Right ventricle myocardium superior (tissue), 1 donor: ENCODE results near the gene UPP2. TPM values are rescaled to one million over a fixed set of nuclear protein-coding genes. Genes with fewer than 3 reads are reported as not detected.

Source experiments
- ATAC-seq: fragments of 200-7000 bp; cut with Tn5 transposase; one replicate; pipeline ENCODE4 v1.9.1; 2020; ENCODE audit warnings: mild to moderate bottlenecking; ENCODE audit not compliant: poor library complexity
- DNase-seq: peaks from one replicate; pipeline ENCODE4 v3.0.0-alpha.2; 2020
- intact Hi-C: fragments of 100-400 bp; cut with DNase I; formaldehyde crosslinking; loops from one replicate; pipeline ENCODE4 v1.11.2; 2022
- total RNA-seq: library from RNA; stranded (reverse); fragmentation: NEBNext Ultra II Directional; extraction: Animal tissue kit (Norgen Biotek cat#: 25700); gene quantifications from one replicate; pipeline ENCODE4 v1.2.1, GENCODE V29; 2021
- donor health status: DM: no; HTN: yes; CAD: no; lungs with severe emphysema.

Gene UPP2
- total RNA-seq, 1 donor from 2014 or later, result not detected

DNA sequence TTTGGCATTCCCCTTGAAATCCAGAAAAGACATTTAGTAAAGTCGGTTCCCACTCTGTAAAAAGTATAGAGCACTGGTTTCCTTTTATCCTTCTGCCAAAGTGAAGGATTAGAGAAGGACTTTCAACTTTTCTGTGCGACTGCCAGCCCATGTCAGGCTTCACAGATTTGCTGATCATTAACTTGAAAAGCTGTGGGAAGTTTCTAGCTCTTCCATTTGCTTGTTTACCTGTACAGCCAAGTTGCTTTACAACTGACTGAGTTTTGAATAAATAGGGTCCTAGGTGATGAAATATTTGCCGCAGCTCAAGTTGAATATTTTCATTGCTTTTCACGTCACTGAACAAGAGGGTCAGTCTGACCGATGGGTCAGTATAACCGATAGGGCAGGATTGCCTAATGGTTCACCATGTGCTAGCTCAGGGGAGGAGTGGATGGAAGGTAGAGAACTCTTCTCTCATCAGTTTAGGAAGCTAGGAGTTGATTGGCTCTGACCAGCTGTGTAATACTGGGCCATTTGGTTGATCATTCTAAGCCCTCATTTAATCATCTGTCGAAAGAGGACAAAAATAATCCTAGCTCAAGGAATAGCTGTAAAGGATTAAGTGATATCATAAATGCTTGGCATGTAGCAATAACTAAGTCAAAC is 30.4 kb downstream of the UPP2 start:
- intact Hi-C loops, result no loop called here
- no peak for ATAC-seq

GRCh38 chr2:158134055-158134454 is 32.4 kb downstream of the UPP2 start:
- DNase-seq (no peak), ATAC-seq (no peak)
- intact Hi-C loops, result no loop called here

More for the DNA sequence above, 30.4 kb downstream of the UPP2 start:
- no peak for DNase-seq

DNA sequence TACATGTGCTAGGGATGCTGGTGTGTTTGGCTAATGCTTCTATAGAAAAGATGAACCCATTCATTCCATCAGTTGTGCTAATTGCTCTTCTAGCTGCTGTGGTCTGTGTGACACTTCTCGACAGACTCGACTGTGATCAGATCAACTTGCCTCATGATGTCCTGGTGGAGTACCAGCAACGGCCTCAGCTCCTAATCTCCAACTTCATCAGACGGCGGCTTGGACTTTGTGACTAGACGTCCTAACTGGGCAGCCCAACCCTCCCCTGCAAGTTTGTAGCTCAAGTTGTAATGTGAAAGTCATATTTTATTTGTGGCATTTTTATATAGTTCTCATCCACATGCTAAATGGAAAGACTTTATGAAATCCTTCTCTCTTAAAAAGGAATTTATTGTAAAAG is 33.0 kb downstream of the UPP2 start:
- DNase-seq (no peak), ATAC-seq (no peak)
- intact Hi-C loops, result no loop called here

DNA sequence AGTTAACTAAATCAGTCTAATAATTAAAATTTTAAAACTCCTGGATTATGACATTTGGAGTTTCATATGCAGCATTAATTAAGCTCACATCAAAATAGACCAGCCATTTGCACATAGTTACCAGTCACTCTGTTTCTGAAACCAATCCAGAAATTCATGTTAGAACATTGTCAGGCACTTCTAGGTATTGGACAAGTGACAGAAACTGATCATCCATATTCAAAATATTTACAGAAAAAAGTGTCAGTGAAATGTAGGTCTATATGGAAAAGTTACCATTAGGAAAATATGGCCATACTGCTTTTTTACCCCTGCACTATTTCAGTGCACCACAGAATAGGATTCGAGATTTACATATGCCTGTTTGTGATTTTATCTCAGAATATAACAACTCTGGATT is 33.4 kb downstream of the UPP2 start:
- intact Hi-C loops, result no loop called here
- ATAC-seq (no peak), DNase-seq (no peak)

DNA sequence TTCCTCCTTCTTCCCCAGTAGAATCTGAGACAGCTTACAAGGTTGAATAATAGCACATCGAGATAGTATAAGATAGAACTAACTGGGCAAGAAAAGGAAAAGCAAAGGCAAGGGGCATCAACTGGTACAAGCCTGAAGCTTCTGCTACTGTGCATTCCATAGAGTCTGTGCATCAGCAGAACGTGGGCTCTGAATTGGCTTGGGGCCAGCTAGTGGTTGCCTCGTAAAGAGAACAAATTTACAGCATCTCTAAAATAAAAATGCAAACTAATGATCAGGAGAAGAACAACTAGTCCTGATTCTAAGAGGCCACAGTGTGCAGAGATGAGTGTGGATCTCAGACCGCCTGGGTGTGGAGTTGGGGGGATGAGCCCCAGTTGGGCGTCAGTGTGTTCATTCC is 36.6 kb downstream of the UPP2 start:
- ATAC-seq (no peak), DNase-seq (no peak)
- intact Hi-C loops, result no loop called here

- intact Hi-C loops, result no loop called here
- DNase-seq (no peak), ATAC-seq (no peak)
Measured at GRCh38 chr2:158140201-158140600, 38.5 kb downstream of the UPP2 start.

DNA sequence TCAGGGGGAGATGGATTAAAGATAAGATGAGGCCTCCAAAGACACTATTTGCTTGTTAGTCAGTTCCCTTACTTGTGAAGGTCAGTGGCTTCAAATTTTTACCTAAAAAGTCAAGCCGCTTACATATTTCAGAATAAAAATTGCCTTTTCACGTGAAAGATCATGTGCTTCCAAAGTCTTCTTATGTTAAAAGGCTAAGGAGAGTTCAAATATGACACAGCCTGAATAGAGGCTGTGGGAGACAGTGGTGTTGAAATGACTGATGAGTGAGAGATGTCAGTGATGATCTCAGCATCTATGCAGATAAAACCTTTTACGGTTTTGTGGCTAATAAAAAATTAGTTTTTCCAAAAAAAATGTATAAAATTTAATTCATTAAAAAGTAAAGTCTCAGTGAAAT is 40.5 kb downstream of the UPP2 start:
- intact Hi-C loops, result no loop called here
- ATAC-seq (no peak), DNase-seq (no peak)

DNA sequence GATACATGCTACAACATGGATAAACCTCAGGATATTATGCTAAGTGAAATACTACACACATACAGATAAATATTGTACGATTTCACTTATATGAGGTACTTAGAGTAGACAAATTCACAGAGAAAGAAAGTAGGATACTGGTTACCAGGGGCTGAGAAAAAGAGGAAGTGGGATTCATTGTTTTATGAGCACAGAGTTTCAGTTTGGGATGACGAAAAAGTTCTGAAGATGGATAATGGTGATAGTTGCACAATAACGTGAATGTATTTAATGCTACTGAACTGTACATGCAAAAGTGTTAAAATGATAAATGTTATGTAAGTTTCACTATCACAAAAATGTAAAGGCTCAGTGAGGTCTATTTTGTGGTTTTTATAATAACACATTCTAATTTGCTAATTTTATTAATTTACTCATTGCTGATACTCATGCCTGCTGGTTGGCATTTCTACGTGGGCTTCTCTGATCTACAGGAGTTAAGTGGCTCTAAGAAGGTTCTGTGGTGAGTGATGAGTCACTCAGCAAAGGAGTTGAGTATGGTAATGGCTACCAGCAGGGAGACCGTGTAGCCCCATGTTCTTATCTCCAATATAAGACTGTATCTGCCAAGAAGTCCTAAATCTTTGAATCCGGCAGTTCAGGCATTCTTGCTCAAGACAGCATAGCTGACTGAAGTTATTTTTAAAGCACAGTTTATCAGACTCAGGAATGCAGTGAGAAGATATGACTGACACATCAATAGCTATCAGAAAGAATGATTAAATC is 41.1 kb downstream of the UPP2 start:
- DNase-seq, result no peak
- intact Hi-C loops, result no loop called here
- no peak for ATAC-seq

DNA sequence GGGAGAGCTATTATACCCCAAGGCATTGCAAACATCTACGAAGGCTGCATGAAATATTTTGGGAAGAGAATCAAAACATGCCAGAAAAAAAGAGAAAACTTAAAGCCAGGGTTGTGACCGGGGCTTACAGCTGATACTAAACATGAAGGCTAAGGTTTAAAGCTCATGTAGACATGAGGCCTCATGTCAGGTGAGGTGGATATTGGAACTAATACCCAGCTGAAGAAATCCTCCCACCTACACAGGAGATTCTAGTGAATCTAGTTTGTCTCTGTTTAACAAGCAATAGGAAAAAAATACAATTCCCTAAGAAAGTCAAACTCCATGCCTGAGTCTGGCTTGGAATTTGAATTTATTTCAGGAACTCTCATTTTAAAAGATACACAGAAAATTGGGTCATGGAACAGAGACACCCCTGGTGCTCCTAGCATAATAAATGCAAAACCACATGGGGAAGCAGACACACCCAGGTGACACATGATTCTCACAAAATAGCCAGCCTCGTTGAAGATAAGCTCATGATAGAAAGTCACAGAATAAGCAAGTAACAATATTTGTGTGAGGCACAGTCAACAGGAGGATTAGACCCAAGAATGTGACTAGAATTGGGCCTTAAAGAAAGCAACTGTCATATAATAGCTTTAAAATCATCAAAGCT is 42.2 kb downstream of the UPP2 start:
- ATAC-seq, result no peak
- DNase-seq, result no peak
- intact Hi-C loops, result no loop called here

GRCh38 chr2:158144914-158145625 is 43.4 kb downstream of the UPP2 start:
- ATAC-seq (no peak), DNase-seq (no peak)
- intact Hi-C loops, result no loop called here

DNA sequence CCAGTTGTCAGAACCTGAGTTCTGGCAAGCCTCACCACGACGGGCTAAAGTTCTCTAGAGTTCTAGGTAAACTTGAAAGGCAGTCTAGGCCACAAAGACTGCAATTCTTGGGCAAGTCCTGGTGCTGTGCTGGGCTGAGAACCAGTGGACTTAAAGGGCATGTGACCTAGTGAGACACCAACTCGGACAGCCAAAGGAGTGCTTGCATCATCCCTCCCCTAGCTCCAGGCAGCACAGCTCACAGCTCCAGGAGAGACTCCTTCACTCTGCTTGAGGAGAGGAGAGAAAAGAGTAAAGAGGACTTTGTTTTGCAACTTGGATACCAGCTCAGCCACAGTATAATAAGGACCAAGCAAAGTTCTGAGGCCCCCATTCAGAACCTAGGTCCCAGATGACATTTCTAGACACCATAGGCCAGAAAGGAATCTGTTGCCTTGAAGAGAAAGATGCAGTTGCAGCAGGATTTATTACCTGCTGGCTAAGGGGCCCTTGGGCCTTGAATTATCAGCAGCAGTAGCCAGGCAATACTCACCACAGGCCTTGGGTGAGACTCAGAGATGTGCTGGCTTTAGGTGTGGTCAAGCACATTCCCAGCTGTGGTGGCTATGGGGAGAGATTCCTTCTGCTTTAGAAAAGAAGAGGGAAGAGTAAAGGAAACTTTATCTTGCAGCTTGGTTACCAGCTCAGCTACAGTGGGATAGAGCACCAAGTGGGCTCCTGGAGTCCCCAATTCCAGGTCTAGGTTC is 51.8 kb downstream of the UPP2 start:
- no peak for DNase-seq
- intact Hi-C loops, result no loop called here
- ATAC-seq, result no peak

- DNase-seq (no peak), ATAC-seq (no peak)
- intact Hi-C loops, result no loop called here
Measured at GRCh38 chr2:158154596-158154995, 52.9 kb downstream of the UPP2 start.

- DNase-seq, result no peak
- no peak for ATAC-seq
- intact Hi-C loops, result no loop called here
Measured at GRCh38 chr2:158172719-158173118, 71.0 kb downstream of the UPP2 start.

GRCh38 chr2:158174495-158174894 is 72.8 kb downstream of the UPP2 start:
- ATAC-seq, result no peak
- intact Hi-C loops, result no loop called here
- DNase-seq, result no peak

DNA sequence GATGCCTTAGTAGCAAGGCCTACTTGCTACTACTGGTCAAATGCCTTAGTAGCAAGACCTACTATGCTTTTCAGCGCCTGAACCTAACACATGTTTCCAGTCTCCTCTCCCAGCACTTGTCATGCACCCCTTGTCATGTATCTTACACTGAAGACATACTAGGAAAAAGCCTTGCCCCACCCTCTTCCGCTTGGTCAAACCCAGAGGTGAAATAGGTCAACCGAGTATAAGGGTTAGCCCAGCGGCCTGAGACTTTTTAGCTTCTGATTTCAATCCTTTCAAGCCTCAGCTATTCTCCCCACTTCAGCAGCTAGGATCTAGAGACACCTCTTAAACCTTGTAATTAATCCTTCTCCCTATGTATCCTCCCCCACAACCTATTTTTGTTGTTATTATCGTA is 73.3 kb downstream of the UPP2 start:
- ATAC-seq (no peak), DNase-seq (no peak)
- intact Hi-C loops, result loop anchor here (5.0 kb wide), 1 partner anchor 577 kb away; no protein-coding TSS in a partner anchor

GRCh38 chr2:158178646-158179045 is 77.0 kb downstream of the UPP2 start:
- no peak for ATAC-seq
- intact Hi-C loops, result loop anchor here (5.0 kb wide), 1 partner anchor 574 kb away; no protein-coding TSS in a partner anchor
- no peak for DNase-seq

DNA sequence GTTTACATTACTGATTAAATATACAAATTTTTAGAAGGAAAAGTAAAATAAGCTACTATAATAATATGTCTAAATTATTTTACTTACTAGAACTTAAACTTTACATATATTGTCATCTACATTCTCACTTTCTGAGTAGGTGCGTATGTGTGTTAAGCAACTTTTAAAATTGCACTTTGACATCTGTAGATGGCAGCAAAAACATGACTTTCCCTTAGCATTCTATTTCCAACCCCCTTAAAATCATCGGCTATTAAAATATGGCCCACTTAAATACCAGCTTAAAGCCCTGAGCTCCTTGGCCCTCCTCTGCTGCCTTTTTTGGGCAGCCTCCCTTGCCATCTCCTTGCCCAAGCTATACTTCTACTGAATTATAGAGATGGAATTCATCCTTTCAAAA is 78.0 kb downstream of the UPP2 start:
- ATAC-seq (peak; percentile 56), DNase-seq (no peak)
- intact Hi-C loops, result loop anchor here (5.0 kb wide), 2 partner anchors 563 to 573 kb away; no protein-coding TSS in a partner anchor

GRCh38 chr2:158181171-158181570 is 79.5 kb downstream of the UPP2 start:
- no peak for DNase-seq
- intact Hi-C loops, result loop anchor here (5.0 kb wide), 1 partner anchor 561 kb away; no protein-coding TSS in a partner anchor
- ATAC-seq, result no peak
